Measurements from ENCODE around the gene FUT9. TPM values are rescaled to one million over a fixed set of nuclear protein-coding genes. Genes with fewer than 3 reads are reported as not detected.

FUT9 gene
- total RNA-seq, 1 donor from 2014 or later, result 6.3 TPM

GRCh38 chr6:96157018-96157565, 141.3 kb downstream of the FUT9 start:
- Histone ChIP-seq H2AFZ (replicated peaks) (no peak overlapping the region), H3K4me1 (no peaks in the 10 kb centered on the region), H3K9me3 (ENCODE audit: low read depth) (no peaks in the 10 kb centered on the region), H3K36me3 (no peaks in the 10 kb centered on the region), H3K4me2 (no peak overlapping the region), H3F3A (ENCODE audit: low read depth) (no peaks in the 10 kb centered on the region), H3K79me2 (ENCODE audit: low read depth) (no peaks in the 10 kb centered on the region), H3K9ac (no peak overlapping the region), H3K27ac (no peak overlapping the region), H4K20me1 (ENCODE audit: low read depth) (no peaks in the 10 kb centered on the region), H3K27me3 (no peaks in the 10 kb centered on the region), H3K4me3 (no peak overlapping the region)
- no peaks in the 10 kb centered on the region for H3K36me3 Mint-ChIP-seq
- H3K27ac Mint-ChIP-seq, result no peak overlapping the region
- H3K27me3 Mint-ChIP-seq (ENCODE audit: insufficient read depth, low read depth), result no peaks in the 10 kb centered on the region
- H3K9me3 Mint-ChIP-seq, result no peaks in the 10 kb centered on the region
- no peak for DNase-seq (ENCODE audit: low spot score)
- H3K4me3 Mint-ChIP-seq, result no peak overlapping the region
- H3K4me1 Mint-ChIP-seq, result peaks cover 6% of the 10 kb centered on the region
- TF ChIP-seq CTCF (IDR thresholded peaks at IDR 0.05), result no peak
- no peak for TF ChIP-seq EZH2 (IDR thresholded peaks at IDR 0.05)
- no peak for TF ChIP-seq EZH2phosphoT487 (IDR thresholded peaks at IDR 0.05)

GRCh38 chr6:96162711-96163120, 146.9 kb downstream of the FUT9 start:
- no peak overlapping the region for H3K4me3 ChIP-seq
- H3K9ac ChIP-seq, result no peak overlapping the region
- H3K36me3 ChIP-seq, result no peaks in the 10 kb centered on the region
- no peaks in the 10 kb centered on the region for H3K79me2 ChIP-seq (ENCODE audit: low read depth)
- Mint-ChIP-seq H3K27me3 (ENCODE audit: insufficient read depth, low read depth) (no peaks in the 10 kb centered on the region), H3K27ac (no peak overlapping the region), H3K36me3 (no peaks in the 10 kb centered on the region), H3K9me3 (no peaks in the 10 kb centered on the region), H3K4me3 (no peak overlapping the region), H3K4me1 (no peaks in the 10 kb centered on the region)
- H3K9me3 ChIP-seq (ENCODE audit: low read depth), result no peaks in the 10 kb centered on the region
- peaks cover 12% of the 10 kb centered on the region for H3K4me1 ChIP-seq
- H3K27ac ChIP-seq, result peak overlapping the region; percentile 33
- TF ChIP-seq CTCF (IDR thresholded peaks at IDR 0.05), result no peak
- TF ChIP-seq EZH2phosphoT487 (IDR thresholded peaks at IDR 0.05), result no peak
- no peak for TF ChIP-seq EZH2 (IDR thresholded peaks at IDR 0.05)
- H3F3A ChIP-seq (ENCODE audit: low read depth), result peaks cover 10% of the 10 kb centered on the region
- H4K20me1 ChIP-seq (ENCODE audit: low read depth), result no peaks in the 10 kb centered on the region
- no peaks in the 10 kb centered on the region for H3K27me3 ChIP-seq
- H2AFZ ChIP-seq (replicated peaks), result no peak overlapping the region
- H3K4me2 ChIP-seq, result peak overlapping the region; percentile 24
- peak; percentile 4 for DNase-seq (ENCODE audit: low spot score)

- no peaks in the 10 kb centered on the region for H3K27me3 Mint-ChIP-seq (ENCODE audit: insufficient read depth, low read depth)
- no peaks in the 10 kb centered on the region for H3K36me3 Mint-ChIP-seq
- H2AFZ ChIP-seq (replicated peaks), result no peak overlapping the region
- TF ChIP-seq EZH2 (IDR thresholded peaks at IDR 0.05) (no peak), EZH2phosphoT487 (IDR thresholded peaks at IDR 0.05) (no peak), CTCF (IDR thresholded peaks at IDR 0.05) (no peak)
- DNase-seq (ENCODE audit: low spot score), result no peak
- H3K36me3 ChIP-seq, result no peaks in the 10 kb centered on the region
- H3K27ac ChIP-seq, result no peak overlapping the region
- peaks cover 12% of the 10 kb centered on the region for H3K4me1 ChIP-seq
- peaks cover 10% of the 10 kb centered on the region for H3F3A ChIP-seq (ENCODE audit: low read depth)
- no peak overlapping the region for H3K4me2 ChIP-seq
- H3K9ac ChIP-seq, result no peak overlapping the region
- H3K9me3 Mint-ChIP-seq, result no peaks in the 10 kb centered on the region
- H3K4me1 Mint-ChIP-seq, result no peaks in the 10 kb centered on the region
- H4K20me1 ChIP-seq (ENCODE audit: low read depth), result no peaks in the 10 kb centered on the region
- no peaks in the 10 kb centered on the region for H3K9me3 ChIP-seq (ENCODE audit: low read depth)
- no peaks in the 10 kb centered on the region for H3K27me3 ChIP-seq
- no peak overlapping the region for H3K4me3 ChIP-seq
- no peaks in the 10 kb centered on the region for H3K79me2 ChIP-seq (ENCODE audit: low read depth)
- H3K27ac Mint-ChIP-seq, result no peak overlapping the region
- no peak overlapping the region for H3K4me3 Mint-ChIP-seq
Observed at GRCh38 chr6:96164802-96165201, 149.0 kb downstream of the FUT9 start.

All from neural progenitor cell (in vitro differentiated cells).